ENCODE data around the gene DNHD1. TPM values are rescaled to one million over a fixed set of nuclear protein-coding genes. Genes with fewer than 3 reads are reported as not detected.

Gene DNHD1
- total and polyA plus RNA-seq, 2 of the 13 experiments (the other 11 are each of a cell fraction or from before 2014, with no cell fraction given), result 2.7 to 9.3 TPM

DNA sequence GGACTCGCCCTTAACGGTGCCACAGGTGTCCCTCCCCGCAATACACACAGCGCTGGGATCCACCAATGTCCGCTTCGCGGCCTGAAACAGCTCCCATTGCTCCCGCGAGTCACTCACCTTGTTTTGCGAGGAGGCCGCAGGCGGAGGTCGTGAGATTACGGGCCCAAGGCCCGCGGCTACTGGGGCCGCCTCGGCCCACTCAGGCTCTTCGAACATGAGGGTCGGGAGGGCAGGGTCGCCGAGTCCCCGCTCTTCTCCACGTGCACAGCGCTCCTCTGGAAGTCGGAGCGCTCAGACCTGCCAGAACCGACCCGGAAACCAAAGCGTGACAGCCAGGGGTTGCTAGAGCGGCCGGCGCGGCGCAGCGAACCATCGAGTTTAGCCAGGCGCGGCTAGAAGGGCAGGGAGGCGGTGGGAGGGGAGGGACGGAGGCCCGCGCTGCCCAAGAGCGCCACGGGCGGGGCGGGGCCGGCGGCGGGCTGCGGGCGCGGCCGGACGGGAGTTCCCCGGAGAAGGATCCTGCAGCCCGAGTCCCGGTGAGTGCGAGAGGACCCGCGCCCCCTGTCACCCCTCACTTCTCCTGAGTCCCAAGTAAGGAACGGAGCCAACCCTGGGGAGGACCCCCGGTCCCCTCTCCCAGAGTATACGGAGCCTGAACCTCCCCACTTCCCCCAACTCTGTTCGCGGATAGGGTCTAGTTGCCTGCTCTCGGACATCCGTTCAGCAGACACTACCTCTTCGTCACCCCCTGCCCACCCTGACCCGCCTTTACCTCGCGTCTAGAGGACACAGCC is 106.4 kb downstream of the DNHD1 start, which contains the start of the genes ILK and RRP8 (continued):
- TF ChIP-seq, protein P1, sequence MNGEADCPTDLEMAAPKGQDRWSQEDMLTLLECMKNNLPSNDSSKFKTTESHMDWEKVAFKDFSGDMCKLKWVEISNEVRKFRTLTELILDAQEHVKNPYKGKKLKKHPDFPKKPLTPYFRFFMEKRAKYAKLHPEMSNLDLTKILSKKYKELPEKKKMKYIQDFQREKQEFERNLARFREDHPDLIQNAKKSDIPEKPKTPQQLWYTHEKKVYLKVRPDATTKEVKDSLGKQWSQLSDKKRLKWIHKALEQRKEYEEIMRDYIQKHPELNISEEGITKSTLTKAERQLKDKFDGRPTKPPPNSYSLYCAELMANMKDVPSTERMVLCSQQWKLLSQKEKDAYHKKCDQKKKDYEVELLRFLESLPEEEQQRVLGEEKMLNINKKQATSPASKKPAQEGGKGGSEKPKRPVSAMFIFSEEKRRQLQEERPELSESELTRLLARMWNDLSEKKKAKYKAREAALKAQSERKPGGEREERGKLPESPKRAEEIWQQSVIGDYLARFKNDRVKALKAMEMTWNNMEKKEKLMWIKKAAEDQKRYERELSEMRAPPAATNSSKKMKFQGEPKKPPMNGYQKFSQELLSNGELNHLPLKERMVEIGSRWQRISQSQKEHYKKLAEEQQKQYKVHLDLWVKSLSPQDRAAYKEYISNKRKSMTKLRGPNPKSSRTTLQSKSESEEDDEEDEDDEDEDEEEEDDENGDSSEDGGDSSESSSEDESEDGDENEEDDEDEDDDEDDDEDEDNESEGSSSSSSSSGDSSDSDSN (CRISPR knock-in tag; IDR thresholded peaks at IDR 0.05), result peak; percentile 82
- TF ChIP-seq ZZZ3 (CRISPR knock-in tag; IDR thresholded peaks at IDR 0.05; ENCODE audit: borderline replicate concordance) (peak; percentile 94; the same call in 1 of the 2 replicates), ZMYM3 (CRISPR knock-in tag; IDR thresholded peaks at IDR 0.05) (peak; percentile 48; the same call in 1 of the 2 replicates), ZFP90 (CRISPR knock-in tag; IDR thresholded peaks at IDR 0.05; ENCODE audit: borderline replicate concordance) (no peak), HNRNPL (IDR thresholded peaks at IDR 0.05; ENCODE audit: low read depth, low read length) (0 out of 2 replicates have a peak, but pooled peaks have one; percentile 20), MAX (IDR thresholded peaks at IDR 0.05) (peak; percentile 95), BRD4 (CRISPR knock-in tag; IDR thresholded peaks at IDR 0.05) (no peak; the same call in 1 of the 2 replicates), ZNF589 (CRISPR knock-in tag; conservative IDR thresholded peaks at IDR 0.05) (no peak), ZNF792 (CRISPR knock-in tag; IDR thresholded peaks at IDR 0.05) (peak; percentile 71), CSRNP1 (CRISPR knock-in tag; IDR thresholded peaks at IDR 0.05) (peak; percentile 85; the same call in 1 of the 2 replicates), FOXM1 (CRISPR knock-in tag; IDR thresholded peaks at IDR 0.05) (no peak), SIN3A (IDR thresholded peaks at IDR 0.05; ENCODE audit: borderline replicate concordance, low read depth, low read length) (peak; percentile 98), ZNF746 (CRISPR knock-in tag; IDR thresholded peaks at IDR 0.05) (peak; percentile 74; the same call in 1 of the 2 replicates), RFX5 (IDR thresholded peaks at IDR 0.05; ENCODE audit: low read depth, low read length) (peak; percentile 47), KDM6A (CRISPR knock-in tag; IDR thresholded peaks at IDR 0.05; ENCODE audit: low read depth) (no peak), NR2C2 (CRISPR knock-in tag; IDR thresholded peaks at IDR 0.05; ENCODE audit: borderline replicate concordance) (peak; percentile 96), ZFP37 (CRISPR knock-in tag; IDR thresholded peaks at IDR 0.05; ENCODE audit: borderline replicate concordance) (0 out of 2 replicates have a peak, but pooled peaks have one; percentile 28), MTF1 (CRISPR knock-in tag; IDR thresholded peaks at IDR 0.05) (no peak), JUNB (CRISPR knock-in tag; IDR thresholded peaks at IDR 0.05; ENCODE audit: borderline replicate concordance) (no peak)
- TF ChIP-seq, protein P2, sequence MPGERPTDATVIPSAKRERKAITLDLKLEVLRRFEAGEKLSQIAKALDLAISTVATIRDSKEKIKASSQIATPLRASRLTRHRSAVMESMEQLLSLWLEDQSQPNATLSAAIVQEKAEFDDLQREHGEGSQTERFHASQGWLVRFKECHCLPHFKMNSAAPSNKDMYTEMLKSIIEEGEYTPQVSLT (CRISPR knock-in tag; IDR thresholded peaks at IDR 0.05; ENCODE audit: borderline replicate concordance, low read depth), result no peak
- TF ChIP-seq, protein P3, sequence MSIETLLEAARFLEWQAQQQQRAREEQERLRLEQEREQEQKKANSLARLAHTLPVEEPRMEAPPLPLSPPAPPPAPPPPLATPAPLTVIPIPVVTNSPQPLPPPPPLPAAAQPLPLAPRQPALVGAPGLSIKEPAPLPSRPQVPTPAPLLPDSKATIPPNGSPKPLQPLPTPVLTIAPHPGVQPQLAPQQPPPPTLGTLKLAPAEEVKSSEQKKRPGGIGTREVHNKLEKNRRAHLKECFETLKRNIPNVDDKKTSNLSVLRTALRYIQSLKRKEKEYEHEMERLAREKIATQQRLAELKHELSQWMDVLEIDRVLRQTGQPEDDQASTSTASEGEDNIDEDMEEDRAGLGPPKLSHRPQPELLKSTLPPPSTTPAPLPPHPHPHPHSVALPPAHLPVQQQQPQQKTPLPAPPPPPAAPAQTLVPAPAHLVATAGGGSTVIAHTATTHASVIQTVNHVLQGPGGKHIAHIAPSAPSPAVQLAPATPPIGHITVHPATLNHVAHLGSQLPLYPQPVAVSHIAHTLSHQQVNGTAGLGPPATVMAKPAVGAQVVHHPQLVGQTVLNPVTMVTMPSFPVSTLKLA (IDR thresholded peaks at IDR 0.05), result peak; percentile 70
- TF ChIP-seq, protein P4, sequence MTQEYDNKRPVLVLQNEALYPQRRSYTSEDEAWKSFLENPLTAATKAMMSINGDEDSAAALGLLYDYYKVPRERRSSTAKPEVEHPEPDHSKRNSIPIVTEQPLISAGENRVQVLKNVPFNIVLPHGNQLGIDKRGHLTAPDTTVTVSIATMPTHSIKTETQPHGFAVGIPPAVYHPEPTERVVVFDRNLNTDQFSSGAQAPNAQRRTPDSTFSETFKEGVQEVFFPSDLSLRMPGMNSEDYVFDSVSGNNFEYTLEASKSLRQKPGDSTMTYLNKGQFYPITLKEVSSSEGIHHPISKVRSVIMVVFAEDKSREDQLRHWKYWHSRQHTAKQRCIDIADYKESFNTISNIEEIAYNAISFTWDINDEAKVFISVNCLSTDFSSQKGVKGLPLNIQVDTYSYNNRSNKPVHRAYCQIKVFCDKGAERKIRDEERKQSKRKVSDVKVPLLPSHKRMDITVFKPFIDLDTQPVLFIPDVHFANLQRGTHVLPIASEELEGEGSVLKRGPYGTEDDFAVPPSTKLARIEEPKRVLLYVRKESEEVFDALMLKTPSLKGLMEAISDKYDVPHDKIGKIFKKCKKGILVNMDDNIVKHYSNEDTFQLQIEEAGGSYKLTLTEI (CRISPR knock-in tag; conservative IDR thresholded peaks at IDR 0.05), result no peak

All from HepG2 (cell line).